MCF 10A (cell line): ENCODE measurements around the gene ABCC1. TPM values are rescaled to one million over a fixed set of nuclear protein-coding genes. Genes with fewer than 3 reads are reported as not detected.
A peak's percentile ranks its signal among the peaks of the same experiment; 100 is the strongest.

Source experiments
- BruUV-seq: library from RNA; stranded (reverse); fragments of 400-500 nt; replicated peaks from 2 replicates; lab custom pipeline; 2021; lab: Mats Ljungman, UMichigan
- CTCF ChIA-PET: fragments of 300-600 bp; sonication (Branson Sonifier 250); formaldehyde crosslinking; extraction: SDS; loops from one replicate; lab custom pipeline; 2021; ENCODE audit warnings: antibody characterized with exemption, inconsistent platforms; lab: Yijun Ruan, JAX
- POLR2A ChIA-PET: fragments of 300-600, 350-650 bp; sonication (Branson Sonifier 250); formaldehyde crosslinking; extraction: SDS; loops from one replicate; lab custom pipeline; 2020; ENCODE audit warnings: antibody characterized with exemption, inconsistent platforms; lab: Yijun Ruan, JAX
- DNase-seq: peaks from one replicate; pipeline ENCODE4 v3.0.0-alpha.2; 2018; ENCODE audit not compliant: unreplicated experiment
- H3K27ac Mint-ChIP-seq: one replicate; pipeline ENCODE4 v1.8.0; 2022; ENCODE audit warnings: mild to moderate bottlenecking, low read depth, mixed read lengths; ENCODE audit not compliant: unreplicated experiment
- H3K27me3 Mint-ChIP-seq: one replicate; pipeline ENCODE4 v1.8.0; 2022; ENCODE audit warnings: mixed read lengths; ENCODE audit not compliant: insufficient read depth, unreplicated experiment
- H3K36me3 Mint-ChIP-seq: one replicate; pipeline ENCODE4 v1.8.0; 2022; ENCODE audit warnings: mild to moderate bottlenecking, moderate library complexity, mixed read lengths; ENCODE audit not compliant: insufficient read depth, unreplicated experiment
- H3K4me1 Mint-ChIP-seq: one replicate; pipeline ENCODE4 v1.8.0; 2022; ENCODE audit warnings: mixed read lengths; ENCODE audit not compliant: insufficient read depth, unreplicated experiment
- H3K4me3 Mint-ChIP-seq: one replicate; pipeline ENCODE4 v1.8.0; 2022; ENCODE audit warnings: mild to moderate bottlenecking, moderate library complexity, mixed read lengths; ENCODE audit not compliant: unreplicated experiment
- H3K9me3 Mint-ChIP-seq: one replicate; pipeline ENCODE4 v1.8.0; 2022; ENCODE audit warnings: mixed read lengths; ENCODE audit not compliant: unreplicated experiment
- CTCF ChIP-seq: fragments of 200-600 bp; IDR thresholded peaks from one replicate; pipeline ENCODE4 v1.8.0; 2022; ENCODE audit warnings: antibody characterized with exemption, mild to moderate bottlenecking; ENCODE audit not compliant: unreplicated experiment
- intact Hi-C: fragments of 100-400 bp; cut with micrococcal nuclease; formaldehyde crosslinking; loops from 2 replicates; pipeline ENCODE4 v1.14.1; 2022
- total RNA-seq: library from RNA; stranded (reverse); gene quantifications from 2 replicates; pipeline ENCODE4 v1.2.3, GENCODE V29; 2022

Gene ABCC1
- total RNA-seq, 1 experiment from 2014 or later: 72.5 TPM

- intact Hi-C loops: no loop called here
Measured at GRCh38 chr16:15942931-15943690, 6.3 kb upstream of the ABCC1 start.

GRCh38 chr16:15946257-15947044 is 3.0 kb upstream of the ABCC1 start:
- no TSS peak for BruUV-seq
- Mint-ChIP-seq H3K36me3 (peaks cover 4% of the 10 kb centered on the region), H3K4me1 (peaks cover 16% of the 10 kb centered on the region), H3K27me3 (no peaks in the 10 kb centered on the region), H3K9me3 (no peaks in the 10 kb centered on the region), H3K4me3 (no peak overlapping the region), H3K27ac (peak overlapping the region; percentile 60)
- no peak for TF ChIP-seq CTCF
- intact Hi-C loops: loop anchor here (1.0 to 2.0 kb wide), 2 partner anchors 48 to 71 kb away; no protein-coding TSS in a partner anchor
- POLR2A ChIA-PET: interaction anchor here (0.8 to 2.7 kb wide), 4 partner anchors 21 to 76 kb away, joined by 7 to 10 read pairs (median 8); partner anchors contain the start of gene CEP20
- peak; percentile 83 for DNase-seq
- CTCF ChIA-PET: interaction anchor here (0.6 to 4.1 kb wide), 5 partner anchors 20 to 76 kb away, joined by 3 to 16 read pairs (median 3); no protein-coding TSS in a partner anchor

More at GRCh38 chr16:15942931-15943690, 6.3 kb upstream of the ABCC1 start:
- H3K4me3 Mint-ChIP-seq: no peak overlapping the region
- no peak for TF ChIP-seq CTCF
- peaks cover 4% of the 10 kb centered on the region for H3K36me3 Mint-ChIP-seq
- BruUV-seq: no TSS peak
- CTCF ChIA-PET: interaction anchor here (0.7 kb wide), 1 partner anchor 68 kb away, joined by 3 read pairs; no protein-coding TSS in a partner anchor
- DNase-seq: no peak
- no peaks in the 10 kb centered on the region for H3K27me3 Mint-ChIP-seq
- H3K9me3 Mint-ChIP-seq: no peaks in the 10 kb centered on the region
- POLR2A ChIA-PET: interaction anchor here (0.6 to 0.7 kb wide), 2 partner anchors 67 to 228 kb away, joined by 3 to 4 read pairs; no protein-coding TSS in a partner anchor
- H3K4me1 Mint-ChIP-seq: peaks cover 9% of the 10 kb centered on the region
- no peak overlapping the region for H3K27ac Mint-ChIP-seq

- no peak for TF ChIP-seq CTCF
- Mint-ChIP-seq H3K4me1 (peaks cover 23% of the 10 kb centered on the region), H3K27me3 (no peaks in the 10 kb centered on the region), H3K9me3 (no peaks in the 10 kb centered on the region), H3K27ac (no peak overlapping the region), H3K36me3 (peaks cover 4% of the 10 kb centered on the region), H3K4me3 (no peak overlapping the region)
- ChIA-PET POLR2A (interaction anchor here (1.1 to 2.7 kb wide), 5 partner anchors 19 to 74 kb away, joined by 3 to 13 read pairs (median 9); partner anchors contain the start of gene CEP20), CTCF (interaction anchor here (0.7 to 4.1 kb wide), 3 partner anchors 22 to 73 kb away, joined by 3 to 16 read pairs (median 3); no protein-coding TSS in a partner anchor)
- intact Hi-C loops: loop anchor here (2.0 kb wide), 1 partner anchor 49 kb away; no protein-coding TSS in a partner anchor
- BruUV-seq: no TSS peak
- no peak for DNase-seq
Measured at GRCh38 chr16:15947983-15948509, 1.4 kb upstream of the ABCC1 start.
